Loucy (cell line): ENCODE measurements around the gene SAP30.

Experiments
- EZH2phosphoT487 ChIP-seq: fragments of 200-600 bp; IDR thresholded peaks from 2 replicates; pipeline ENCODE4 v1.6.1; 2018; ENCODE audit warnings: antibody characterized with exemption, mild to moderate bottlenecking, moderate library complexity, borderline replicate concordance
- TF ChIP-seq, protein P1 (sequence below): fragments of 200-600 bp; sonication (generic); conservative IDR thresholded peaks from 2 replicates; pipeline ENCODE4 v1.5.1; 2014; ENCODE audit warnings: mild to moderate bottlenecking, antibody characterized with exemption, low read length

- TF ChIP-seq, protein P1, sequence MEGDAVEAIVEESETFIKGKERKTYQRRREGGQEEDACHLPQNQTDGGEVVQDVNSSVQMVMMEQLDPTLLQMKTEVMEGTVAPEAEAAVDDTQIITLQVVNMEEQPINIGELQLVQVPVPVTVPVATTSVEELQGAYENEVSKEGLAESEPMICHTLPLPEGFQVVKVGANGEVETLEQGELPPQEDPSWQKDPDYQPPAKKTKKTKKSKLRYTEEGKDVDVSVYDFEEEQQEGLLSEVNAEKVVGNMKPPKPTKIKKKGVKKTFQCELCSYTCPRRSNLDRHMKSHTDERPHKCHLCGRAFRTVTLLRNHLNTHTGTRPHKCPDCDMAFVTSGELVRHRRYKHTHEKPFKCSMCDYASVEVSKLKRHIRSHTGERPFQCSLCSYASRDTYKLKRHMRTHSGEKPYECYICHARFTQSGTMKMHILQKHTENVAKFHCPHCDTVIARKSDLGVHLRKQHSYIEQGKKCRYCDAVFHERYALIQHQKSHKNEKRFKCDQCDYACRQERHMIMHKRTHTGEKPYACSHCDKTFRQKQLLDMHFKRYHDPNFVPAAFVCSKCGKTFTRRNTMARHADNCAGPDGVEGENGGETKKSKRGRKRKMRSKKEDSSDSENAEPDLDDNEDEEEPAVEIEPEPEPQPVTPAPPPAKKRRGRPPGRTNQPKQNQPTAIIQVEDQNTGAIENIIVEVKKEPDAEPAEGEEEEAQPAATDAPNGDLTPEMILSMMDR = no peak
- no peak for TF ChIP-seq EZH2phosphoT487
Observed at GRCh38 chr4:173410079-173410478, 39.3 kb downstream of the SAP30 start.
